ENCODE results near the gene VOPP1. TPM values are rescaled to one million over a fixed set of nuclear protein-coding genes. Genes with fewer than 3 reads are reported as not detected.

The VOPP1 gene
- total RNA-seq, 1 experiment from 2014 or later: 63.9 TPM

DNA sequence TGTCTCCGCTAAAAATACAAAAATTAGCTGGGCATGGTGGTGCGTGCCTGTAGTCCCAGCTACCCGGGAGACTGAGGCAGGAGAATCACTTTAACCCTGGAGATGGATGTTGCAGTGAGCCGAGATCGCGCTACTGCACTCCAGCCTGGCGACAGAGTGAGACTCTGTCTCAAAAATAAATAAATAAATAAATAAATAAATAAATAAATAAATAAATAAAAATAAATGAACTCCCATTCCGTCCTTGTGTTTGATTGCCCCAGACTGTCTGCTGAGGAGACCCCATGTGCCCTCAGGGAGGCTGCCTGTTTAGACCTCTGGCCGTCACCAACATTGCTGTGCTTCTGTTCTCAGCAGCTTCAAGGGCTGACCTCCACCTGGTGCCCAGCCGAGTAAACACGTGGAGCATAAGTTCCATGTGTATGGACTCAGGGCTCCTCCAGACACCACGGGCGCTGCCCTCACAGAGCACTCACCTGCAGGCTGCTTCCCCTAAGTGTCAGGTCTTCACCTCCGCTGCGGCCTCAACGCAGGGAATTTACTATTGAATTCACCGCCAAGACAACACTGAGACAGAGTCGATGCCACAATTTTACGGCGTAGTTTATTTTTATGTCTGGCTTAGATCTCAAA, 32.0 kb downstream of the VOPP1 start (continued):
- TF ChIP-seq, protein P1, sequence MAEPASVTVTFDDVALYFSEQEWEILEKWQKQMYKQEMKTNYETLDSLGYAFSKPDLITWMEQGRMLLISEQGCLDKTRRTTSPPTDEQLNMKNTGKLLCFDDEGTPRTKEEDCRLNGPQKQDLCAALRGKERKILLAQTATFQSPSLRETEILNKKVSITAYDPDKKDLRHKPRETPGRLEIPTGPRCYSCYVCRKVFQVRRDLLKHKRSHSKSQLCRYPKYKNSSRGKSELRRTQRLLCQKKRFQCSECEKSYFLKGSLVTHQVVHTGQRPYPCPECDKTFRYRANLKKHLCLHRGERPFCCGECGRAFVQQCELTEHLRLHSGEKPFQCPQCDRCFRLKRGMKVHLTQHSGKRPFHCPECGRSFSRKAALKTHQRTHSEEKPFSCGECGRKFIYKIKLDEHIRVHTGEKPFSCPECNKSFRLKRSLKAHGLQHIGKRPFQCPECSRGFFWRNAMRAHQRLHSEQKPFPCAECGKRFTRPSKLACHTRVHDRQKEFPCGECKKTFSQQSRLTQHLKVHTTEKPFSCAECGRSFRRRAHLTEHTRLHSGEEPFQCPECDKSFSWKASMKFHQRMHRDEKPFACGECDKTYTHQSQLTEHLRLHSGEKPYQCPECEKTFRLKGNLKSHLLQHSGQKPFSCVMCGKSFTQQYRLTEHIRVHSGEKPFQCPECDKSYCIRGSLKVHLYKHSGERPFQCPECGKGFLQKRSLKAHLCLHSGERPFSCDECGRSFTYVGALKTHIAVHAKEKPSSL (CRISPR knock-in tag; conservative IDR thresholded peaks at IDR 0.05): no peak

GRCh38 chr7:55539380-55539779, 32.9 kb downstream of the VOPP1 start:
- ChIA-PET POLR2A (interaction anchor here (0.6 kb wide), 1 partner anchor 148 kb away, joined by 5 read pairs; no protein-coding TSS in a partner anchor), CTCF (interaction anchor here (0.7 to 1.5 kb wide), 3 partner anchors 15 to 29 kb away, joined by 3 to 4 read pairs (median 3); no protein-coding TSS in a partner anchor)
- peak overlapping the region; percentile 90 for H3K27ac Mint-ChIP-seq
- H3K27me3 Mint-ChIP-seq (ENCODE audit: low read depth): no peaks in the 10 kb centered on the region
- H3K4me1 Mint-ChIP-seq: peaks cover 69% of the 10 kb centered on the region
- 0 out of 2 replicates have a peak, but pooled peaks have one; percentile 17 for TF ChIP-seq TEAD1 (CRISPR knock-in tag; IDR thresholded peaks at IDR 0.05)
- no peak for TF ChIP-seq GABPB1 (CRISPR knock-in tag; IDR thresholded peaks at IDR 0.05)
- 0 out of 2 replicates have a peak overlapping the region, but pooled peaks have one; percentile 37 for H3K4me3 Mint-ChIP-seq
- H3K9me3 Mint-ChIP-seq: peaks cover 3% of the 10 kb centered on the region; the same call in 1 of the 2 replicates
- DNase-seq (ENCODE audit: low spot score): no peak
- peak; percentile 46 for ATAC-seq
- peaks cover 8% of the 10 kb centered on the region; the same call in 1 of the 2 replicates for H3K36me3 Mint-ChIP-seq

DNA sequence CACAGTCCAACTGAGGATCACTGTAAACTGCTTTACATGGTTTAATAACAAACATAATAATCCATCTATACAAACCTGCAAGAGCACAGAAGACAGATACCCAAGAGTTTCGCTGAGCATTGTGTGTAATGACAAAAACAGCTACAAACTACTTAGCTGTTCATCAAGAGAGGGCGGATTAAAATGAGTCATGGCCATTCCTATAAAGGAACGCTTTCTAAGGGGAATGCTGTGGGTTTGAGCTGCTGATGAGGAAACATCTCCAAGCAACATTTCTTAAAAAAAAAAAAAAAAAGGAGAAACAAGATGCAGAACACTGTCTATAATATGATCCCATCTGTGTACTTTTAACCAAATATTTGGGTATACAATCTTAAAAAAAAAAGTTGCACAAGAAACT, 33.8 kb downstream of the VOPP1 start:
- Mint-ChIP-seq H3K36me3 (peaks cover 4% of the 10 kb centered on the region; the same call in 1 of the 2 replicates), H3K4me3 (0 out of 2 replicates have a peak overlapping the region, but pooled peaks have one; percentile 9), H3K27ac (peak overlapping the region; percentile 35; the same call in 1 of the 2 replicates), H3K27me3 (ENCODE audit: low read depth) (no peaks in the 10 kb centered on the region), H3K4me1 (peaks cover 76% of the 10 kb centered on the region), H3K9me3 (peaks cover 3% of the 10 kb centered on the region; the same call in 1 of the 2 replicates)
- POLR2A ChIA-PET: no interaction called here
- DNase-seq (ENCODE audit: low spot score) (no peak), ATAC-seq (no peak)
- TF ChIP-seq TEAD4 (CRISPR knock-in tag; IDR thresholded peaks at IDR 0.05) (no peak), GTF2I (CRISPR knock-in tag; conservative IDR thresholded peaks at IDR 0.05) (no peak), RORB (CRISPR knock-in tag; IDR thresholded peaks at IDR 0.05) (no peak), SP1 (CRISPR knock-in tag; conservative IDR thresholded peaks at IDR 0.05) (no peak), EMX1 (CRISPR knock-in tag; IDR thresholded peaks at IDR 0.05) (no peak), ZBTB21 (CRISPR knock-in tag; IDR thresholded peaks at IDR 0.05; ENCODE audit: borderline replicate concordance) (no peak)
- CTCF ChIA-PET: interaction anchor here (1.2 to 1.5 kb wide), 2 partner anchors 16 to 29 kb away, joined by 3 to 4 read pairs; no protein-coding TSS in a partner anchor

GRCh38 chr7:55537458-55537990, 34.8 kb downstream of the VOPP1 start:
- no peak for ATAC-seq
- no peaks in the 10 kb centered on the region for H3K27me3 Mint-ChIP-seq (ENCODE audit: low read depth)
- TF ChIP-seq ATF2 (CRISPR knock-in tag; IDR thresholded peaks at IDR 0.05; ENCODE audit: borderline replicate concordance, low read depth) (no peak), NFE2L1 (CRISPR knock-in tag; IDR thresholded peaks at IDR 0.05) (no peak)
- TF ChIP-seq, protein P2, sequence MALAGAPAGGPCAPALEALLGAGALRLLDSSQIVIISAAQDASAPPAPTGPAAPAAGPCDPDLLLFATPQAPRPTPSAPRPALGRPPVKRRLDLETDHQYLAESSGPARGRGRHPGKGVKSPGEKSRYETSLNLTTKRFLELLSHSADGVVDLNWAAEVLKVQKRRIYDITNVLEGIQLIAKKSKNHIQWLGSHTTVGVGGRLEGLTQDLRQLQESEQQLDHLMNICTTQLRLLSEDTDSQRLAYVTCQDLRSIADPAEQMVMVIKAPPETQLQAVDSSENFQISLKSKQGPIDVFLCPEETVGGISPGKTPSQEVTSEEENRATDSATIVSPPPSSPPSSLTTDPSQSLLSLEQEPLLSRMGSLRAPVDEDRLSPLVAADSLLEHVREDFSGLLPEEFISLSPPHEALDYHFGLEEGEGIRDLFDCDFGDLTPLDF (CRISPR knock-in tag; IDR thresholded peaks at IDR 0.05): no peak
- H3K9me3 Mint-ChIP-seq: no peaks in the 10 kb centered on the region
- H3K27ac Mint-ChIP-seq: peak overlapping the region; percentile 55
- CTCF ChIA-PET: interaction anchor here (0.6 kb wide), 1 partner anchor 18 kb away, joined by 3 read pairs; no protein-coding TSS in a partner anchor
- no peaks in the 10 kb centered on the region for H3K36me3 Mint-ChIP-seq
- no peak overlapping the region for H3K4me3 Mint-ChIP-seq
- peaks cover 86% of the 10 kb centered on the region for H3K4me1 Mint-ChIP-seq
- POLR2A ChIA-PET: no interaction called here
- no peak for DNase-seq (ENCODE audit: low spot score)

All from WTC11 (cell line).